Adipocyte (in vitro differentiated cells): ENCODE measurements around the gene PLOD1.
"Not testable (repeated sequence)": the region's sequence is repeated elsewhere in the genome, so short reads cannot be mapped to it uniquely, and the experiment has no call there.

Experiments
- DNase-seq: peaks from one replicate; pipeline ENCODE4 v3.0.0-alpha.2; 2015; ENCODE audit warnings: low read depth
- H3K27me3 ChIP-seq: replicated peaks from 2 replicates; pipeline ENCODE4 v1.7.0; 2013; ENCODE audit warnings: mild to moderate bottlenecking, low read length, moderate library complexity; ENCODE audit not compliant: control insufficient read depth, insufficient read depth
- H3K36me3 ChIP-seq: 2 replicates; pipeline ENCODE4 v1.7.0; 2013; ENCODE audit warnings: low read length, mild to moderate bottlenecking, moderate library complexity; ENCODE audit not compliant: control insufficient read depth, insufficient read depth, severe bottlenecking
- H3K4me1 ChIP-seq: 2 replicates; pipeline ENCODE4 v1.7.0; 2013; ENCODE audit warnings: mild to moderate bottlenecking, low read length, moderate library complexity; ENCODE audit not compliant: control insufficient read depth, insufficient read depth
- H3K4me3 ChIP-seq: 2 replicates; pipeline ENCODE4 v1.7.0; 2013; ENCODE audit warnings: mild to moderate bottlenecking, low read length, moderate library complexity
- H3K9ac ChIP-seq: 2 replicates; pipeline ENCODE4 v1.7.0; 2013; ENCODE audit warnings: mild to moderate bottlenecking, low read length, moderate library complexity
- H3K9me3 ChIP-seq: 2 replicates; pipeline ENCODE4 v1.7.0; 2013; ENCODE audit warnings: mild to moderate bottlenecking, low read length, moderate library complexity; ENCODE audit not compliant: control insufficient read depth

The PLOD1 gene

GRCh38 chr1:11898831-11899467 lies 35.6 kb upstream of the PLOD1 start:
- H3K4me1 ChIP-seq, result no peaks in the 10 kb centered on the region
- H3K27me3 ChIP-seq, result peaks cover 34% of the 10 kb centered on the region
- DNase-seq, result peak; percentile 22
- no peaks in the 10 kb centered on the region for H3K36me3 ChIP-seq
- no peak overlapping the region for H3K9ac ChIP-seq
- no peak overlapping the region for H3K4me3 ChIP-seq
- H3K9me3 ChIP-seq, result no peaks in the 10 kb centered on the region

- H3K4me1 ChIP-seq, DNase-seq: not testable (repeated sequence)
- H3K27me3 ChIP-seq, result peaks cover 29% of the 10 kb centered on the region
These were observed 33.1 kb upstream of the PLOD1 start for GRCh38 chr1:11901446-11901845.

GRCh38 chr1:11903210-11903609 lies 31.3 kb upstream of the PLOD1 start:
- no peaks in the 10 kb centered on the region for H3K36me3 ChIP-seq
- no peaks in the 10 kb centered on the region for H3K9me3 ChIP-seq
- no peak overlapping the region for H3K9ac ChIP-seq
- H3K4me1 ChIP-seq, result no peaks in the 10 kb centered on the region
- no peak for DNase-seq
- H3K27me3 ChIP-seq, result peaks cover 19% of the 10 kb centered on the region
- H3K4me3 ChIP-seq, result no peak overlapping the region

More at GRCh38 chr1:11901446-11901845, 33.1 kb upstream of the PLOD1 start:
- H3K9me3 ChIP-seq, H3K9ac ChIP-seq, H3K4me3 ChIP-seq, H3K36me3 ChIP-seq: not testable (repeated sequence)

- peaks cover 12% of the 10 kb centered on the region for H3K27me3 ChIP-seq
- H3K4me3 ChIP-seq, result not testable (repeated sequence)
These were observed 30.4 kb upstream of the PLOD1 start for GRCh38 chr1:11904156-11904555.

GRCh38 chr1:11904978-11905377 lies 29.5 kb upstream of the PLOD1 start:
- no peak overlapping the region for H3K9ac ChIP-seq

More at GRCh38 chr1:11904156-11904555, 30.4 kb upstream of the PLOD1 start:
- not testable (repeated sequence) for H3K4me1 ChIP-seq, H3K9me3 ChIP-seq, H3K9ac ChIP-seq, H3K36me3 ChIP-seq
- peak; percentile 59 for DNase-seq

GRCh38 chr1:11906870-11907269 lies 27.6 kb upstream of the PLOD1 start:
- Histone ChIP-seq H3K4me3 (no peak overlapping the region), H3K36me3 (no peaks in the 10 kb centered on the region), H3K4me1 (peaks cover 7% of the 10 kb centered on the region), H3K9ac (no peak overlapping the region), H3K9me3 (no peaks in the 10 kb centered on the region), H3K27me3 (no peaks in the 10 kb centered on the region)
- no peak for DNase-seq

More at GRCh38 chr1:11904978-11905377, 29.5 kb upstream of the PLOD1 start:
- H3K9me3 ChIP-seq, result no peaks in the 10 kb centered on the region
- no peak overlapping the region for H3K4me3 ChIP-seq
- no peak for DNase-seq
- peaks cover 4% of the 10 kb centered on the region for H3K27me3 ChIP-seq
- no peaks in the 10 kb centered on the region for H3K36me3 ChIP-seq
- peaks cover 7% of the 10 kb centered on the region for H3K4me1 ChIP-seq

GRCh38 chr1:11907275-11908094 lies 27.0 kb upstream of the PLOD1 start:
- no peaks in the 10 kb centered on the region for H3K27me3 ChIP-seq
- H3K36me3 ChIP-seq, result no peaks in the 10 kb centered on the region
- H3K9me3 ChIP-seq, result no peaks in the 10 kb centered on the region
- peak; percentile 97 for DNase-seq
- H3K4me1 ChIP-seq, result peaks cover 7% of the 10 kb centered on the region
- H3K4me3 ChIP-seq, result peak overlapping the region; percentile 89
- peak overlapping the region; percentile 91 for H3K9ac ChIP-seq

- H3K9me3 ChIP-seq, result no peaks in the 10 kb centered on the region
- H3K9ac ChIP-seq, result peak overlapping the region; percentile 91
- H3K27me3 ChIP-seq, result no peaks in the 10 kb centered on the region
- peak; percentile 94 for DNase-seq
- no peaks in the 10 kb centered on the region for H3K36me3 ChIP-seq
- peak overlapping the region; percentile 89 for H3K4me3 ChIP-seq
- peaks cover 7% of the 10 kb centered on the region for H3K4me1 ChIP-seq
These were observed 26.3 kb upstream of the PLOD1 start for GRCh38 chr1:11908095-11908675.

- not testable (repeated sequence) for H3K4me3 ChIP-seq, DNase-seq, H3K9ac ChIP-seq, H3K4me1 ChIP-seq, H3K27me3 ChIP-seq, H3K36me3 ChIP-seq, H3K9me3 ChIP-seq
These were observed 23.6 kb upstream of the PLOD1 start for GRCh38 chr1:11910914-11911228.

- Histone ChIP-seq H3K9me3 (no peaks in the 10 kb centered on the region), H3K27me3 (no peaks in the 10 kb centered on the region), H3K9ac (no peak overlapping the region), H3K4me1 (peaks cover 7% of the 10 kb centered on the region), H3K36me3 (no peaks in the 10 kb centered on the region), H3K4me3 (no peak overlapping the region)
- DNase-seq, result no peak
These were observed 22.5 kb upstream of the PLOD1 start for GRCh38 chr1:11912000-11912399.

- not testable (repeated sequence) for H3K9ac ChIP-seq, H3K9me3 ChIP-seq, H3K4me3 ChIP-seq, H3K36me3 ChIP-seq, DNase-seq, H3K27me3 ChIP-seq, H3K4me1 ChIP-seq
These were observed 21.9 kb upstream of the PLOD1 start for GRCh38 chr1:11912482-11913216.
